ENCODE data around the gene FSTL1. TPM values are rescaled to one million over a fixed set of nuclear protein-coding genes. Genes with fewer than 3 reads are reported as not detected.
A peak's percentile ranks its signal among the peaks of the same experiment; 100 is the strongest.

The FSTL1 gene
- total RNA-seq, 1 donor from 2014 or later = 790 TPM

GRCh38 chr3:120432150-120432860 lies 18.5 kb downstream of the FSTL1 start:
- H3K4me3 ChIP-seq = peak overlapping the region in 1 of 2 donors; percentile 36
- H3K36me3 ChIP-seq = peaks cover 10 to 14% of the 10 kb centered on the region in 2 donors
- peaks cover 15 to 91% of the 10 kb centered on the region in 2 donors for H3K4me1 ChIP-seq
- H3K9me3 ChIP-seq = no peaks in the 10 kb centered on the region
- intact Hi-C loops (cut with DNase I) = no loop called here
- H3K27me3 ChIP-seq = no peaks in the 10 kb centered on the region
- peak overlapping the region; percentile 77 to 80 for H3K27ac ChIP-seq
- DNase-seq (ENCODE audit: low spot score in 2 of 2) = peak in 1 of 2 donors; percentile 76
- no peak for TF ChIP-seq CTCF (IDR thresholded peaks at IDR 0.05)

GRCh38 chr3:120429921-120430361 lies 20.9 kb downstream of the FSTL1 start:
- intact Hi-C loops (cut with DNase I) = loop anchor here (10.0 kb wide), 2 partner anchors 315 to 755 kb away; partner anchors contain the start of genes COX17, GTF2E1 and RABL3
- Histone ChIP-seq H3K27ac (peak overlapping the region; percentile 77 to 80), H3K4me1 (peaks cover 26 to 91% of the 10 kb centered on the region in 2 donors)

GRCh38 chr3:120428924-120429323 lies 21.9 kb downstream of the FSTL1 start:
- Histone ChIP-seq H3K36me3 (peaks cover 10 to 18% of the 10 kb centered on the region in 2 donors), H3K4me3 (no peak overlapping the region), H3K27ac (peak overlapping the region; percentile 77 to 80), H3K9me3 (no peaks in the 10 kb centered on the region), H3K27me3 (no peaks in the 10 kb centered on the region), H3K4me1 (peaks cover 36 to 92% of the 10 kb centered on the region in 2 donors)
- peak in 1 of 2 donors; percentile 58 for DNase-seq (ENCODE audit: low spot score in 2 of 2)
- intact Hi-C loops (cut with DNase I) = loop anchor here (10.0 kb wide), 2 partner anchors 316 to 754 kb away; partner anchors contain the start of genes COX17, GTF2E1 and RABL3
- TF ChIP-seq CTCF (IDR thresholded peaks at IDR 0.05) = no peak

More at GRCh38 chr3:120429921-120430361, 20.9 kb downstream of the FSTL1 start:
- H3K36me3 ChIP-seq = peaks cover 10 to 18% of the 10 kb centered on the region in 2 donors
- no peaks in the 10 kb centered on the region for H3K9me3 ChIP-seq
- DNase-seq (ENCODE audit: low spot score in 2 of 2) = peak in 1 of 2 donors; percentile 64
- no peak overlapping the region for H3K4me3 ChIP-seq
- no peak for TF ChIP-seq CTCF (IDR thresholded peaks at IDR 0.05)
- no peaks in the 10 kb centered on the region for H3K27me3 ChIP-seq

- Histone ChIP-seq H3K36me3 (peaks cover 10 to 18% of the 10 kb centered on the region in 2 donors), H3K27me3 (no peaks in the 10 kb centered on the region), H3K27ac (peak overlapping the region; percentile 77 to 80), H3K4me1 (peaks cover 45 to 91% of the 10 kb centered on the region in 2 donors), H3K9me3 (no peaks in the 10 kb centered on the region), H3K4me3 (no peak overlapping the region)
- TF ChIP-seq CTCF (IDR thresholded peaks at IDR 0.05) = no peak
- intact Hi-C loops (cut with DNase I) = loop anchor here (2.0 to 10.0 kb wide), 3 partner anchors 70 to 752 kb away; partner anchors contain the start of genes COX17, GTF2E1 and RABL3
- DNase-seq (ENCODE audit: low spot score in 2 of 2) = no peak
These were observed 23.6 kb downstream of the FSTL1 start for GRCh38 chr3:120427201-120427600.

- intact Hi-C loops (cut with DNase I) = loop anchor here (2.0 to 10.0 kb wide), 3 partner anchors 71 to 751 kb away; partner anchors contain the start of genes COX17, GTF2E1 and RABL3
- Histone ChIP-seq H3K4me3 (peak overlapping the region in 1 of 2 donors; percentile 32), H3K27ac (peak overlapping the region; percentile 77 to 80), H3K36me3 (peaks cover 10 to 15% of the 10 kb centered on the region in 2 donors), H3K27me3 (no peaks in the 10 kb centered on the region), H3K4me1 (peaks cover 56 to 92% of the 10 kb centered on the region in 2 donors), H3K9me3 (no peaks in the 10 kb centered on the region)
- no peak for TF ChIP-seq CTCF (IDR thresholded peaks at IDR 0.05)
- peak in 1 of 2 donors; percentile 83 for DNase-seq (ENCODE audit: low spot score in 2 of 2)
These were observed 25.1 kb downstream of the FSTL1 start for GRCh38 chr3:120425572-120426250.
